NCI-H460 (cell line): ENCODE data around the gene PLXNA2. TPM values are rescaled to one million over a fixed set of nuclear protein-coding genes. Genes with fewer than 3 reads are reported as not detected.
A peak's percentile ranks its signal among the peaks of the same experiment; 100 is the strongest.

ENCODE experiments used
- DNase-seq: peaks from one replicate; pipeline ENCODE4 v3.0.0-alpha.2; 2016; ENCODE audit warnings: low read depth; ENCODE audit errors: extremely low read depth
- total RNA-seq: library from RNA; depleted of rRNA; stranded (reverse); fragments of >200 nt; shearing (Covaris generic); gene quantifications from 2 replicates; pipeline ENCODE4 v1.2.3, GENCODE V29; 2014

PLXNA2 gene
- total RNA-seq, 1 experiment from 2014 or later: 6.5 TPM

GRCh38 chr1:208183977-208184911, 59.9 kb downstream of the PLXNA2 start:
- DNase-seq: peak; percentile 94

GRCh38 chr1:208182880-208183645, 61.1 kb downstream of the PLXNA2 start:
- DNase-seq: no peak

GRCh38 chr1:208181364-208181763, 62.8 kb downstream of the PLXNA2 start:
- DNase-seq: no peak

- no peak for DNase-seq
Observed at GRCh38 chr1:208180421-208180820, 63.8 kb downstream of the PLXNA2 start.

GRCh38 chr1:208179961-208180409, 64.2 kb downstream of the PLXNA2 start:
- DNase-seq: no peak

GRCh38 chr1:208179263-208179816, 64.8 kb downstream of the PLXNA2 start:
- DNase-seq: no peak

GRCh38 chr1:208178091-208178529, 66.1 kb downstream of the PLXNA2 start:
- no peak for DNase-seq

- DNase-seq: no peak
Observed at GRCh38 chr1:208177656-208178055, 66.5 kb downstream of the PLXNA2 start.

- DNase-seq: no peak
Observed at GRCh38 chr1:208176649-208177048, 67.5 kb downstream of the PLXNA2 start.

GRCh38 chr1:208175508-208175895, 68.7 kb downstream of the PLXNA2 start:
- DNase-seq: no peak

- no peak for DNase-seq
Observed at GRCh38 chr1:208174731-208175507, 69.3 kb downstream of the PLXNA2 start.

GRCh38 chr1:208174200-208174599, 70.0 kb downstream of the PLXNA2 start:
- no peak for DNase-seq

- no peak for DNase-seq
Observed at GRCh38 chr1:208173749-208174148, 70.4 kb downstream of the PLXNA2 start.

- no peak for DNase-seq
Observed at GRCh38 chr1:208172423-208173145, 71.6 kb downstream of the PLXNA2 start.

- DNase-seq: no peak
Observed at GRCh38 chr1:208171616-208172422, 72.4 kb downstream of the PLXNA2 start.

GRCh38 chr1:208170252-208170651, 73.9 kb downstream of the PLXNA2 start:
- no peak for DNase-seq

- DNase-seq: no peak
Observed at GRCh38 chr1:208169081-208169879, 74.9 kb downstream of the PLXNA2 start.

- no peak for DNase-seq
Observed at GRCh38 chr1:208167261-208167869, 76.8 kb downstream of the PLXNA2 start.
